Thoracic aorta (tissue), 2 donors: ENCODE measurements around the gene MS4A18. TPM values are rescaled to one million over a fixed set of nuclear protein-coding genes. Genes with fewer than 3 reads are reported as not detected.

ENCODE experiments used
- ATAC-seq: fragments of 150-250 bp; one replicate; pipeline ENCODE4 v1.8.0; 2017; ENCODE audit warnings: low read depth; ENCODE audit not compliant: insufficient number of reproducible peaks, low FRiP score
- DNase-seq: peaks from one replicate; pipeline ENCODE4 v3.0.0-alpha.2; 2020; ENCODE audit warnings: low spot score
- H3K27ac ChIP-seq, 2 donors: fragments of 200-600 bp; sonication (generic); 1 replicate in 1 of 2; 2 replicates in 1 of 2; pipeline ENCODE4 v1.5.1; 2016; ENCODE audit warnings: mild to moderate bottlenecking in 2 of 2, moderate library complexity in 2 of 2
- H3K27me3 ChIP-seq: fragments of 200-600 bp; sonication (generic); replicated peaks from 2 replicates; pipeline ENCODE4 v1.6.0; 2016; ENCODE audit warnings: mild to moderate bottlenecking; ENCODE audit not compliant: insufficient read depth
- H3K36me3 ChIP-seq: fragments of 200-600 bp; sonication (generic); one replicate; pipeline ENCODE4 v1.5.1; 2016
- H3K4me1 ChIP-seq, 2 donors: fragments of 200-600 bp; sonication (generic); 1 replicate in 1 of 2; 2 replicates in 1 of 2; pipeline versions ENCODE4 v1.5.1 to v1.6.0; 2016; ENCODE audit warnings: low read depth in 2 of 2, mild to moderate bottlenecking in 1 of 2; ENCODE audit not compliant: control insufficient read depth in 1 of 2
- H3K4me3 ChIP-seq: fragments of 200-600 bp; sonication (generic); 2 replicates; pipeline ENCODE4 v1.5.1; 2016; ENCODE audit warnings: mild to moderate bottlenecking
- H3K9me3 ChIP-seq: fragments of 200-600 bp; sonication (generic); 2 replicates; pipeline ENCODE4 v1.5.1; 2016
- CTCF ChIP-seq: fragments of 200-600 bp; sonication (generic); IDR thresholded peaks from one replicate; pipeline ENCODE4 v1.5.1; 2019; ENCODE audit warnings: antibody characterized with exemption
- total RNA-seq, 2 donors: library from RNA; depleted of rRNA; stranded (reverse); fragments of >200 nt; gene quantifications; one replicate each; pipeline versions ENCODE4 v1.1.0 to v1.2.3, GENCODE V29; 2016

MS4A18 gene
- total RNA-seq, 2 donors from 2014 or later, result not detected

GRCh38 chr11:60718524-60719316, 5.8 kb upstream of the MS4A18 start:
- Histone ChIP-seq H3K9me3 (no peaks in the 10 kb centered on the region), H3K4me3 (no peak overlapping the region), H3K4me1 (no peaks in the 10 kb centered on the region), H3K36me3 (no peaks in the 10 kb centered on the region), H3K27ac (no peak overlapping the region), H3K27me3 (no peaks in the 10 kb centered on the region)
- ATAC-seq, result no peak
- DNase-seq, result no peak
- TF ChIP-seq CTCF, result no peak

- DNase-seq (no peak), ATAC-seq (no peak)
- Histone ChIP-seq H3K4me1 (no peaks in the 10 kb centered on the region), H3K4me3 (no peak overlapping the region), H3K27ac (no peak overlapping the region), H3K27me3 (no peaks in the 10 kb centered on the region), H3K9me3 (no peaks in the 10 kb centered on the region), H3K36me3 (no peaks in the 10 kb centered on the region)
- TF ChIP-seq CTCF, result no peak
These were observed 5.1 kb upstream of the MS4A18 start for GRCh38 chr11:60719391-60719790.

- Histone ChIP-seq H3K27me3 (no peaks in the 10 kb centered on the region), H3K27ac (no peak overlapping the region), H3K36me3 (no peaks in the 10 kb centered on the region), H3K4me1 (no peaks in the 10 kb centered on the region), H3K4me3 (no peak overlapping the region), H3K9me3 (no peaks in the 10 kb centered on the region)
- TF ChIP-seq CTCF, result no peak
- DNase-seq, result no peak
- no peak for ATAC-seq
These were observed 4.1 kb upstream of the MS4A18 start for GRCh38 chr11:60720460-60720859.

GRCh38 chr11:60725592-60725991, 1.1 kb downstream of the MS4A18 start:
- Histone ChIP-seq H3K9me3 (no peaks in the 10 kb centered on the region), H3K36me3 (no peaks in the 10 kb centered on the region), H3K27me3 (no peaks in the 10 kb centered on the region), H3K27ac (no peak overlapping the region), H3K4me3 (no peak overlapping the region), H3K4me1 (no peaks in the 10 kb centered on the region)
- no peak for TF ChIP-seq CTCF
- no peak for DNase-seq
- ATAC-seq, result no peak

GRCh38 chr11:60731586-60731985, 7.1 kb downstream of the MS4A18 start:
- no peak for TF ChIP-seq CTCF
- Histone ChIP-seq H3K9me3 (no peaks in the 10 kb centered on the region), H3K27me3 (no peaks in the 10 kb centered on the region), H3K4me1 (peaks cover 6 to 14% of the 10 kb centered on the region in 2 donors), H3K27ac (no peak overlapping the region), H3K4me3 (peak overlapping the region; percentile 11), H3K36me3 (no peaks in the 10 kb centered on the region)
- DNase-seq (no peak), ATAC-seq (no peak)
